ENCODE measurements around the gene OR52E2.
"Not testable (repeated sequence)": the region's sequence is repeated elsewhere in the genome, so short reads cannot be mapped to it uniquely, and the experiment has no call there.

The OR52E2 gene

DNA sequence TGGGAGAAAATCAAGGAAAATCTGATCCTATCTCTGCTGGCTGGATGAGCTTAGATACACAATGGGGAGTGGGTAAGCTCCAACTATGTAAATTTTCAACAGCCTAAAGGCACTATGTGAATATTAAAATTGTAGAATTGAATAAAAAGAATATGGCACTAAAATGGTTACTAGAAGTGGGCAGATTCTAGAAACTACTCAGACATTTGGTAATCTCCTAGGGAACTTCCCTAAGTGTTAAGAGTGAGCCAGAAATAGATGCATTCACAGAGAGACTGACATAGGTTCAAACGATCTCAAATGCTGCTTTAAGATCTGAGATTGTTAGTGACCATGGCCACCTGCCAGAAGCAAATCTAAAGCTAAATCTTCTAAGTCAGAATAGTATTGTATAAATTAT lies 5.6 kb upstream of the OR52E2 start:
- Histone ChIP-seq H3K4me3 (ENCODE audit: insufficient read depth in 1 of 2, low read depth in 1 of 2, low read length in 2 of 2) (no peak overlapping the region), H3K4ac (ENCODE audit: low read depth in 1 of 2, low read length in 2 of 2) (no peak overlapping the region), H3K79me1 (replicated peaks; ENCODE audit: low read length, poor library complexity, severe bottlenecking) (no peaks in the 10 kb centered on the region), H4K91ac (ENCODE audit: low read length) (no peak overlapping the region), H3K9me3 (ENCODE audit: control insufficient read depth, low read length) (no peaks in the 10 kb centered on the region), H2BK12ac (ENCODE audit: low read length in 2 of 2) (no peak overlapping the region), H2BK5ac (ENCODE audit: low read depth, low read length, poor library complexity, severe bottlenecking) (no peak overlapping the region), H3K4me2 (ENCODE audit: low read length, poor library complexity, severe bottlenecking) (no peak overlapping the region), H2BK15ac (ENCODE audit: low read depth, poor library complexity, severe bottlenecking) (no peak overlapping the region), H2AK5ac (ENCODE audit: low read length, severe bottlenecking) (no peak overlapping the region), H3K36me3 (ENCODE audit: control insufficient read depth in 1 of 2, insufficient read depth in 2 of 2, low read depth in 1 of 2, low read length in 2 of 2) (no peaks in the 10 kb centered on the region), H3K23ac (ENCODE audit: low read length in 2 of 2) (no peak overlapping the region), H4K8ac (ENCODE audit: low read length) (no peak overlapping the region), H2AFZ (ENCODE audit: low read depth, low read length) (no peak overlapping the region), H3K9ac (ENCODE audit: low read length) (no peak overlapping the region), H3K14ac (ENCODE audit: low read length in 2 of 2) (no peak overlapping the region), H3K27ac (ENCODE audit: low read length, poor library complexity, severe bottlenecking) (no peak overlapping the region), H3K4me1 (ENCODE audit: control insufficient read depth, insufficient read depth, low read depth, low read length) (no peaks in the 10 kb centered on the region), H2BK120ac (ENCODE audit: low read depth, low read length) (no peak overlapping the region), H3K18ac (ENCODE audit: low read depth in 1 of 2, low read length in 2 of 2) (no peak overlapping the region), H3K27me3 (ENCODE audit: control insufficient read depth in 1 of 2, insufficient read depth in 1 of 2, low read length in 2 of 2) (peaks cover 0 to 4% of the 10 kb centered on the region in 2 experiments)
- DNase-seq: no peak
- WGBS: 80% methylated on average over 1 of the region's 1 CpG

DNA sequence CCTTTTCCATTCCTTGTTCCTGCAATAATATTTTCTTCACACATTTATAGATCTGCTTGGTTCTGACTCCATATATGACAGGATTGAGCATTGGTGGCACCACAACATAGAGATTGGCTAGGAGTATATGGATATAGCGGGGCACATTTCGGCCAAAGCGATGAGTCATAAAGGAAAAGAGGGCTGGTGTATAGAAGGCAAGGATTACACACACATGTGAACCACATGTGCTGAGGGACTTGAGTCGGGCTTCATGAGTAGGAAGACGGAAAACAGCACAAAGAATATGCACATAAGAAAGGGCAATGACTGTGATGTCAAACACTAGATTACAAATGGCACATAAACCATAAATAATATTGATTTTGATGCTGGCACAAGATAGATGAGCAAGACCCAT lies 748 bp downstream of the OR52E2 start:
- H3K9me3 ChIP-seq (ENCODE audit: control insufficient read depth, low read length); H2BK12ac ChIP-seq (ENCODE audit: low read length in 2 of 2); H3K27me3 ChIP-seq (ENCODE audit: control insufficient read depth in 1 of 2, insufficient read depth in 1 of 2, low read length in 2 of 2); H4K91ac ChIP-seq (ENCODE audit: low read length); H3K9ac ChIP-seq (ENCODE audit: low read length); H3K36me3 ChIP-seq (ENCODE audit: control insufficient read depth in 1 of 2, insufficient read depth in 2 of 2, low read depth in 1 of 2, low read length in 2 of 2); H3K79me1 ChIP-seq (replicated peaks; ENCODE audit: low read length, poor library complexity, severe bottlenecking); H3K27ac ChIP-seq (ENCODE audit: low read length, poor library complexity, severe bottlenecking); H3K4ac ChIP-seq (ENCODE audit: low read depth in 1 of 2, low read length in 2 of 2); H2AK5ac ChIP-seq (ENCODE audit: low read length, severe bottlenecking); H3K4me3 ChIP-seq (ENCODE audit: insufficient read depth in 1 of 2, low read depth in 1 of 2, low read length in 2 of 2); H2BK15ac ChIP-seq (ENCODE audit: low read depth, poor library complexity, severe bottlenecking); H2BK120ac ChIP-seq (ENCODE audit: low read depth, low read length); H2AFZ ChIP-seq (ENCODE audit: low read depth, low read length); H3K14ac ChIP-seq (ENCODE audit: low read length in 2 of 2); H3K4me2 ChIP-seq (ENCODE audit: low read length, poor library complexity, severe bottlenecking); H2BK5ac ChIP-seq (ENCODE audit: low read depth, low read length, poor library complexity, severe bottlenecking); H3K4me1 ChIP-seq (ENCODE audit: control insufficient read depth, insufficient read depth, low read depth, low read length); H3K18ac ChIP-seq (ENCODE audit: low read depth in 1 of 2, low read length in 2 of 2); H3K23ac ChIP-seq (ENCODE audit: low read length in 2 of 2); H4K8ac ChIP-seq (ENCODE audit: low read length); DNase-seq: not testable (repeated sequence)
- 84% methylated on average over 2 of the region's 5 CpGs for WGBS

DNA sequence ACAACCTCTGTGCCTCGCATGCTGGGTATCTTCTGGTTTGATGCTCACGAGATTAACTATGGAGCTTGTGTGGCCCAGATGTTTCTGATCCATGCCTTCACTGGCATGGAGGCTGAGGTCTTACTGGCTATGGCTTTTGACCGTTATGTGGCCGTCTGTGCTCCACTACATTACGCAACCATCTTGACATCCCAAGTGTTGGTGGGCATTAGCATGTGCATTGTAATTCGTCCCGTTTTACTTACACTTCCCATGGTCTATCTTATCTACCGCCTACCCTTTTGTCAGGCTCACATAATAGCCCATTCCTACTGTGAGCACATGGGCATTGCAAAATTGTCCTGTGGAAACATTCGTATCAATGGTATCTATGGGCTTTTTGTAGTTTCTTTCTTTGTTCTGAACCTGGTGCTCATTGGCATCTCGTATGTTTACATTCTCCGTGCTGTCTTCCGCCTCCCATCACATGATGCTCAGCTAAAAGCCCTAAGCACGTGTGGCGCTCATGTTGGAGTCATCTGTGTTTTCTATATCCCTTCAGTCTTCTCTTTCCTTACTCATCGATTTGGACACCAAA lies 12.6 kb downstream of the OR52E2 start:
- 93% methylated on average over 15 of the region's 15 CpGs for WGBS
- no peak overlapping the region for H3K4ac ChIP-seq (ENCODE audit: low read depth in 1 of 2, low read length in 2 of 2)
- H3K9me3 ChIP-seq (ENCODE audit: control insufficient read depth, low read length): no peaks in the 10 kb centered on the region
- no peak for DNase-seq
- no peak overlapping the region for H2BK15ac ChIP-seq (ENCODE audit: low read depth, poor library complexity, severe bottlenecking)
- no peak overlapping the region for H2AK5ac ChIP-seq (ENCODE audit: low read length, severe bottlenecking)
- H3K79me1 ChIP-seq (replicated peaks; ENCODE audit: low read length, poor library complexity, severe bottlenecking): no peaks in the 10 kb centered on the region
- no peak overlapping the region for H4K91ac ChIP-seq (ENCODE audit: low read length)
- H3K23ac ChIP-seq (ENCODE audit: low read length in 2 of 2): no peak overlapping the region
- H3K36me3 ChIP-seq (ENCODE audit: control insufficient read depth in 1 of 2, insufficient read depth in 2 of 2, low read depth in 1 of 2, low read length in 2 of 2): no peaks in the 10 kb centered on the region
- H2AFZ ChIP-seq (ENCODE audit: low read depth, low read length): no peak overlapping the region
- H2BK12ac ChIP-seq (ENCODE audit: low read length in 2 of 2): no peak overlapping the region
- no peak overlapping the region for H4K8ac ChIP-seq (ENCODE audit: low read length)
- H3K14ac ChIP-seq (ENCODE audit: low read length in 2 of 2): no peak overlapping the region
- no peaks in the 10 kb centered on the region for H3K4me1 ChIP-seq (ENCODE audit: control insufficient read depth, insufficient read depth, low read depth, low read length)
- no peaks in the 10 kb centered on the region for H3K27me3 ChIP-seq (ENCODE audit: control insufficient read depth in 1 of 2, insufficient read depth in 1 of 2, low read length in 2 of 2)
- H3K9ac ChIP-seq (ENCODE audit: low read length): no peak overlapping the region
- no peak overlapping the region for H2BK5ac ChIP-seq (ENCODE audit: low read depth, low read length, poor library complexity, severe bottlenecking)
- no peak overlapping the region for H3K27ac ChIP-seq (ENCODE audit: low read length, poor library complexity, severe bottlenecking)
- no peak overlapping the region for H3K18ac ChIP-seq (ENCODE audit: low read depth in 1 of 2, low read length in 2 of 2)
- no peak overlapping the region for H2BK120ac ChIP-seq (ENCODE audit: low read depth, low read length)
- H3K4me2 ChIP-seq (ENCODE audit: low read length, poor library complexity, severe bottlenecking): no peak overlapping the region
- no peak overlapping the region for H3K4me3 ChIP-seq (ENCODE audit: insufficient read depth in 1 of 2, low read depth in 1 of 2, low read length in 2 of 2)

DNA sequence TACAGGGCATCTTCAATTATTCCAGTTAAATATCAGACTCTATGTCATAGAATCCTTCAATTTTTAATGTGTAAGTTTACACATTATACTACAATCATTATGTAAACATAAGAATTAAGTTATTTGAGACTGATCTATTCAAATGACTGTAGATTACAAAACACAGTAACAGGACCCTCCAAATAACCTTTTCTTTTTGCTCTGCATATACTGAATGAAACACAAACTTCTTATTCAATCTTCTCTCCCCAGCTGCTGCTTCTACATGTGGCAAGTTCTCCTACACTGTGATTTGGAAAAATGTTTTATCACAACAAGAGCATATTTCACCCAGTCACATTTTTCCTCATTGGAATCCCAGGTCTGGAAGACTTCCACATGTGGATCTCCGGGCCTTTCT lies 13.2 kb downstream of the OR52E2 start, which contains the start of gene OR52J3:
Gene OR52J3, plus strand, starts transcription at position 301 of the 400 bp plus-strand sequence. Its CDS starts 0 bp downstream, at position 301.
- no peak within 1 kb of the TSS for H3K23ac ChIP-seq (ENCODE audit: low read length in 2 of 2)
- H2BK12ac ChIP-seq (ENCODE audit: low read length in 2 of 2): no peak within 1 kb of the TSS
- H3K9ac ChIP-seq (ENCODE audit: low read length): no peak within 1 kb of the TSS
- no peaks in the 10 kb centered on the region for H3K27me3 ChIP-seq (ENCODE audit: control insufficient read depth in 1 of 2, insufficient read depth in 1 of 2, low read length in 2 of 2)
- H3K4me1 ChIP-seq (ENCODE audit: control insufficient read depth, insufficient read depth, low read depth, low read length): no peaks in the 10 kb centered on the region
- H3K4me3 ChIP-seq (ENCODE audit: insufficient read depth in 1 of 2, low read depth in 1 of 2, low read length in 2 of 2): no peak within 1 kb of the TSS
- no peaks in the 10 kb centered on the region for H3K79me1 ChIP-seq (replicated peaks; ENCODE audit: low read length, poor library complexity, severe bottlenecking)
- H2BK120ac ChIP-seq (ENCODE audit: low read depth, low read length): no peak within 1 kb of the TSS
- H3K14ac ChIP-seq (ENCODE audit: low read length in 2 of 2): no peak within 1 kb of the TSS
- 88% methylated on average over 1 of the region's 1 CpG for WGBS
- H2BK15ac ChIP-seq (ENCODE audit: low read depth, poor library complexity, severe bottlenecking): no peak within 1 kb of the TSS
- DNase-seq: no peak
- no peak within 1 kb of the TSS for H3K4me2 ChIP-seq (ENCODE audit: low read length, poor library complexity, severe bottlenecking)
- no peaks in the 10 kb centered on the region for H3K36me3 ChIP-seq (ENCODE audit: control insufficient read depth in 1 of 2, insufficient read depth in 2 of 2, low read depth in 1 of 2, low read length in 2 of 2)
- no peak within 1 kb of the TSS for H3K27ac ChIP-seq (ENCODE audit: low read length, poor library complexity, severe bottlenecking)
- H2BK5ac ChIP-seq (ENCODE audit: low read depth, low read length, poor library complexity, severe bottlenecking): no peak within 1 kb of the TSS
- no peak within 1 kb of the TSS for H2AFZ ChIP-seq (ENCODE audit: low read depth, low read length)
- no peaks in the 10 kb centered on the region for H3K9me3 ChIP-seq (ENCODE audit: control insufficient read depth, low read length)
- no peak within 1 kb of the TSS for H3K18ac ChIP-seq (ENCODE audit: low read depth in 1 of 2, low read length in 2 of 2)
- no peak within 1 kb of the TSS for H2AK5ac ChIP-seq (ENCODE audit: low read length, severe bottlenecking)
- no peak within 1 kb of the TSS for H4K91ac ChIP-seq (ENCODE audit: low read length)
- no peak within 1 kb of the TSS for H3K4ac ChIP-seq (ENCODE audit: low read depth in 1 of 2, low read length in 2 of 2)
- no peak within 1 kb of the TSS for H4K8ac ChIP-seq (ENCODE audit: low read length)
